ENCODE data around the gene DMGDH.
"Not testable (repeated sequence)": the region's sequence is repeated elsewhere in the genome, so short reads cannot be mapped to it uniquely, and the experiment has no call there.

Gene DMGDH

GRCh38 chr5:79011219-79011836 lies 58.1 kb downstream of the DMGDH start:
- DNase-seq, result no peak

GRCh38 chr5:79008362-79008761 lies 61.1 kb downstream of the DMGDH start:
- no peak for DNase-seq

- no peak for DNase-seq
Observed at GRCh38 chr5:79007872-79008271, 61.6 kb downstream of the DMGDH start.

- DNase-seq, result no peak
Observed at GRCh38 chr5:79005936-79006631, 63.4 kb downstream of the DMGDH start.

GRCh38 chr5:79005151-79005550 lies 64.3 kb downstream of the DMGDH start:
- no peak for DNase-seq

GRCh38 chr5:79002374-79002773 lies 67.1 kb downstream of the DMGDH start:
- DNase-seq, result no peak

GRCh38 chr5:79001471-79001870 lies 68.0 kb downstream of the DMGDH start:
- no peak for DNase-seq

- DNase-seq, result no peak
Observed at GRCh38 chr5:78997090-78997489, 72.4 kb downstream of the DMGDH start.

GRCh38 chr5:78995521-78996007 lies 73.9 kb downstream of the DMGDH start:
- DNase-seq, result no peak

- DNase-seq, result no peak
Observed at GRCh38 chr5:78993165-78993564, 76.3 kb downstream of the DMGDH start.

- no peak for DNase-seq
Observed at GRCh38 chr5:78992146-78992545, 77.3 kb downstream of the DMGDH start.

- DNase-seq, result no peak
Observed at GRCh38 chr5:78989080-78989479, 80.4 kb downstream of the DMGDH start.

- no peak for DNase-seq
Observed at GRCh38 chr5:78985725-78986223, 83.7 kb downstream of the DMGDH start.

- no peak for DNase-seq
Observed at GRCh38 chr5:78985116-78985724, 84.3 kb downstream of the DMGDH start, which contains the start of gene ARSB. TSS of gene ARSB (minus strand) at chr5:78985310. CDS start at chr5:78985248, 62 bp downstream.

- peak; percentile 47 for DNase-seq
Observed at GRCh38 chr5:78984439-78985115, 84.9 kb downstream of the DMGDH start.

- DNase-seq, result no peak
Observed at GRCh38 chr5:78983601-78984438, 85.7 kb downstream of the DMGDH start.

GRCh38 chr5:78983194-78983593 lies 86.3 kb downstream of the DMGDH start:
- not testable (repeated sequence) for DNase-seq

GRCh38 chr5:78979909-78980308 lies 89.6 kb downstream of the DMGDH start:
- DNase-seq, result no peak

- DNase-seq, result no peak
Observed at GRCh38 chr5:78979117-78979742, 90.2 kb downstream of the DMGDH start.

- peak; percentile 11 for DNase-seq
Observed at GRCh38 chr5:78975035-78975434, 94.4 kb downstream of the DMGDH start.

GRCh38 chr5:78974601-78975000 lies 94.9 kb downstream of the DMGDH start:
- no peak for DNase-seq

- DNase-seq, result no peak
Observed at GRCh38 chr5:78974011-78974410, 95.5 kb downstream of the DMGDH start.

Data from cortex of kidney (tissue), 1 donor.